Heart left ventricle (tissue), 13 donors: ENCODE results near the gene CLCF1.

Source experiments
- CTCF ChIP-seq, 12 donors: fragments of 200-600 bp; sonication (generic) in 4 of 12; IDR thresholded peaks; one replicate each; pipeline versions ENCODE4 v1.5.0 to v1.8.0; 2018 to 2022; ENCODE audit warnings: antibody characterized with exemption in 12 of 12, mild to moderate bottlenecking in 5 of 12
- POLR2A ChIP-seq, 2 donors: fragments of 450-650 bp; IDR thresholded peaks; one replicate each; pipeline ENCODE4 v1.6.1; 2017; ENCODE audit warnings: antibody characterized with exemption in 2 of 2, mild to moderate bottlenecking in 2 of 2, moderate library complexity in 2 of 2
- donor health status: ischemic (EF 13 %, LVEDD 7.1; RV severe dilation, severe dysfunction).
- donor health status: DM: no; HTN: yes; CAD: no.
- donor health status: DM: no; HTN: no; CAD: no.
- donor health status: ischemic (EF 25% LVEDD 6.9; RV normal size, moderate dysfunction).
- donor health status: ischemic (EF 25% LVEDD 5.7; RV mildly dilated, moderate dysfunction).
- donor health status: ischemic (EF 35%, LVEDD 5.7; RV mildly dilated, moderate dysfunction).
- donor health status: nonischemic (EF 11% LVEDD 7.7; RV severe dilation, severe dysfunction).
- donor health status: DM: yes; HTN: yes; CAD: no.
- donor health status: PGD.
- donor health status: ischemic (EF 29% LVEDD 5.4; RV normal size, mild dysfunction).
- donor health status: nonischemic (EF 23%, LVEDD 6.1; RV moderate dilation, normal function).

GRCh38 chr11:67365736-67366444, 7.5 kb downstream of the CLCF1 start:
- no peak for TF ChIP-seq CTCF (IDR thresholded peaks at IDR 0.05)
- no peak for TF ChIP-seq POLR2A (IDR thresholded peaks at IDR 0.05)
